ENCODE data around the gene DHRS3.

DNA sequence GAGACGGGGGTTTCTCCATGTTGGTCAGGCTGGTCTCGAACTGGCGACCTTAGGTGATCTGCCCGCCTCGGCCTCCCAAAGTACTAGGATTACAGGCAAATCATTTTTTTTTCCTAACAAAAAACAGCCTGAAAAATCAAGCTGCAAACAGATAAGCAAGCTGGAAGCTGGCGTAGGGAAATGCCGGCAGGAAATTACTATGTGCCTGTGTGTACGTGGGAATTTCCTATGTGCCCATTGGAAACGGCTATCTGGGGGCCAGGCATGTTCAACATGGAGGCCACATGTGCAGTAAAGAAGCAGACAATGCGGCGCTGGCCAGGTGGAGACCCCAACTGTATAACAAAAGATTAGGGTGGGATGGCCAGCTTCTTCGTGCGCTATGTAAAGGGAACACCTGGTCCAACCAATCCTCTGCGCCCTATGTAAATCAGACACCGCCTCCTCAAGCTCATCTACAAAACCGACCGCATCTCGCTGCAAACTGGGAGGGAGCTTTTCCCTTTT is 16.7 kb upstream of the DHRS3 start:
- TF ChIP-seq, protein P1, sequence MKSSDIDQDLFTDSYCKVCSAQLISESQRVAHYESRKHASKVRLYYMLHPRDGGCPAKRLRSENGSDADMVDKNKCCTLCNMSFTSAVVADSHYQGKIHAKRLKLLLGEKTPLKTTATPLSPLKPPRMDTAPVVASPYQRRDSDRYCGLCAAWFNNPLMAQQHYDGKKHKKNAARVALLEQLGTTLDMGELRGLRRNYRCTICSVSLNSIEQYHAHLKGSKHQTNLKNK (CRISPR knock-in tag; IDR thresholded peaks at IDR 0.05), result no peak
- TF ChIP-seq, protein P2, sequence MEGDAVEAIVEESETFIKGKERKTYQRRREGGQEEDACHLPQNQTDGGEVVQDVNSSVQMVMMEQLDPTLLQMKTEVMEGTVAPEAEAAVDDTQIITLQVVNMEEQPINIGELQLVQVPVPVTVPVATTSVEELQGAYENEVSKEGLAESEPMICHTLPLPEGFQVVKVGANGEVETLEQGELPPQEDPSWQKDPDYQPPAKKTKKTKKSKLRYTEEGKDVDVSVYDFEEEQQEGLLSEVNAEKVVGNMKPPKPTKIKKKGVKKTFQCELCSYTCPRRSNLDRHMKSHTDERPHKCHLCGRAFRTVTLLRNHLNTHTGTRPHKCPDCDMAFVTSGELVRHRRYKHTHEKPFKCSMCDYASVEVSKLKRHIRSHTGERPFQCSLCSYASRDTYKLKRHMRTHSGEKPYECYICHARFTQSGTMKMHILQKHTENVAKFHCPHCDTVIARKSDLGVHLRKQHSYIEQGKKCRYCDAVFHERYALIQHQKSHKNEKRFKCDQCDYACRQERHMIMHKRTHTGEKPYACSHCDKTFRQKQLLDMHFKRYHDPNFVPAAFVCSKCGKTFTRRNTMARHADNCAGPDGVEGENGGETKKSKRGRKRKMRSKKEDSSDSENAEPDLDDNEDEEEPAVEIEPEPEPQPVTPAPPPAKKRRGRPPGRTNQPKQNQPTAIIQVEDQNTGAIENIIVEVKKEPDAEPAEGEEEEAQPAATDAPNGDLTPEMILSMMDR (IDR thresholded peaks at IDR 0.05), result no peak
- no peak for TF ChIP-seq OVOL2 (CRISPR knock-in tag; IDR thresholded peaks at IDR 0.05; ENCODE audit: borderline replicate concordance)

All from WTC11 (cell line).